HG02642 (cell line): ENCODE data around the gene EXOC3.

Experiments used
- ATAC-seq: cut with Tn5 transposase; IDR thresholded peaks from one replicate; pipeline ENCODE4 v1.9.1; 2021; ENCODE audit warnings: mild to moderate bottlenecking; ENCODE audit not compliant: unreplicated experiment, poor library complexity

The EXOC3 gene

GRCh38 chr5:436641-436975 is 6.4 kb upstream of the EXOC3 start:
- ATAC-seq: no peak

GRCh38 chr5:437281-437771 is 5.7 kb upstream of the EXOC3 start:
- ATAC-seq: no peak

DNA sequence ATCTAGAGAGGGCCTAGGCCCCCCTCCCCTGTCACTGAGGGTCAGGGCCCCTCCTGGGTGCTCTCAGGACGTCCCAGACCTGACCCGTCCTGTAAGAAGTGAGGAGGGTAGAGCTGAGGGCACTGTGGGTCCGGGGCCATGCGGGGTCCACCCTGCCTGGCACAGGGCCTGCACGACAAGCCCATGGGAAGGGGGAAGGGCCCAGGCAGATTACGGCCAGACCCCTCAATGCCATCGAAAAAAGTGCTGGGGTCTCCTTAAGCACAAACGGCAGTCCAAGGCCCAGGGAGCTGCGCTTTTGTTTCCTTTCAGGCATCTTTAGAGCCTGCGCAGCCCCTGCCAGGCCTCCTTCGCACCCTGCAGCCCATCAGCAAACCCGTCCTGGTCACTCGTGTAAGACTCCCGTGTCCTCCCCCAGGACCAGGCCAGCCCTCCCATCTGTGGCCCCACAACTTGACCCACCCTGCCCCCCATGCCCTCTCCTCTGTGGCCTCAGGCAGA is 4.4 kb upstream of the EXOC3 start:
- no peak for ATAC-seq

GRCh38 chr5:439181-439580 is 3.8 kb upstream of the EXOC3 start:
- ATAC-seq: no peak

- ATAC-seq: no peak
These were observed 3.3 kb upstream of the EXOC3 start for GRCh38 chr5:439636-440035.

- ATAC-seq: no peak
These were observed 2.4 kb upstream of the EXOC3 start for GRCh38 chr5:440401-441201.

DNA sequence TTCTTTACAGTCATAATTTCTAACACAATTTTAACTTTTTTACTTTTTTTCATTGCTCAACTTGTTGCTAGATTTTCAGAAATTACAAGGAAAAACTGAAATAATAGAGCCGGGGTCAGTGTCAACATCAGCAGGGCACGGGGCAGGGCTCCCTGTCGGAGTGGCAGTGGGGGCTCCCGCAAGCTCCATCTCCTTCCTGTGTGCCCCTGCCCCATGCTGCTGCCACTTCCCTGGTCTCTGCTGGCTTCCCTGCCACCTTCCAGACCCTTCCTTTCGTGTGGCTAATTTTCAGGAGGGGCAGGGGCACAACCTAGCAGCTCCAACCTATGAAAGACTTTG is 1.0 kb upstream of the EXOC3 start:
- ATAC-seq: no peak

DNA sequence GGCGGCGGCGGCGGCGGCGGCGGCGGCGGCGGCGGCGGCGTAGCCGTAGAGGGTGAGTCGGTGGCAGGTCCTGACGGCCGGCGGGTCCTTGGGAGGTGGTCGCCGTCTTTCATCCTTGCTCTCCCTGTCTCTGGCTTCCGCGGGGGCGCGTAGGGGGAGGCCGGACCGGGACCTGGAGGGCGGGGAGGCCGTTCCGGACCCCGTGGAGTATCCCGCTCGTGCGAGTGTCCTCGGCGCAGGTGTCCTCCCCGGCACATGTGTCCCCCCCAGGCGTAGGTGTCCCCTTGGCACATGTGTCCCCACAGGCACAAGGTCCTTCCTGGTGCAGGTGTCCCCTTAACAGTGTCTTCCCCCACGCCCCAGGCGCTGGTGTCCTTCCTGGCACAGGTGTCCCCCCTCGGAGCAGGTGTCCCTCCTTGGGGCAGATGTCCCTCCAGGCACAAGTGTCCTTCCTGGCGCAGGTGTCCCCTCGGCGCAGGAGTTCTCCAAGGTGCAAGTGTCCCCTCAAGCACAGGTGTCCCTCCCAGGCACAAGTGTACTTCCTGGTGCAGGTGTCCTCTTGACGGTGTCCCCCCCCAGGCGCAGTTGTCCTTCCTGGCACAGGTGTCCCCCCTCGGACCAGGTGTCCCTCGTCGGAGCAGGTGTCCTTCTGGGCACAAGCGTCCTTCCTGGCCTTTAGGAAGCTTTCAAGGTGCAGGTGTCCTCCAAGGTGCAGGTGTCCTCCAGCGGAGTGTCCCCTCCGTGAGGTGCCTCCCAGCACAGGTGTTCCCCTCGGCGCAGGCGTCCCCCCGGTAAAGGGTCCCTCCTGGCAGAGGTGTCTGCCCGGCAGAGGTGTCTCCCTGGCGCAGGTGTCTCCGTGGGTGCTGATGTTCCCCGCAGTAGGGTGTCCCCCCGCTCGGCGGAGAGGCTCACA is 519 bp downstream of the EXOC3 start:
- ATAC-seq: peak; percentile 20

GRCh38 chr5:444226-444625 is 1.2 kb downstream of the EXOC3 start:
- no peak for ATAC-seq

- no peak for ATAC-seq
These were observed 2.6 kb downstream of the EXOC3 start for GRCh38 chr5:445591-445990.

DNA sequence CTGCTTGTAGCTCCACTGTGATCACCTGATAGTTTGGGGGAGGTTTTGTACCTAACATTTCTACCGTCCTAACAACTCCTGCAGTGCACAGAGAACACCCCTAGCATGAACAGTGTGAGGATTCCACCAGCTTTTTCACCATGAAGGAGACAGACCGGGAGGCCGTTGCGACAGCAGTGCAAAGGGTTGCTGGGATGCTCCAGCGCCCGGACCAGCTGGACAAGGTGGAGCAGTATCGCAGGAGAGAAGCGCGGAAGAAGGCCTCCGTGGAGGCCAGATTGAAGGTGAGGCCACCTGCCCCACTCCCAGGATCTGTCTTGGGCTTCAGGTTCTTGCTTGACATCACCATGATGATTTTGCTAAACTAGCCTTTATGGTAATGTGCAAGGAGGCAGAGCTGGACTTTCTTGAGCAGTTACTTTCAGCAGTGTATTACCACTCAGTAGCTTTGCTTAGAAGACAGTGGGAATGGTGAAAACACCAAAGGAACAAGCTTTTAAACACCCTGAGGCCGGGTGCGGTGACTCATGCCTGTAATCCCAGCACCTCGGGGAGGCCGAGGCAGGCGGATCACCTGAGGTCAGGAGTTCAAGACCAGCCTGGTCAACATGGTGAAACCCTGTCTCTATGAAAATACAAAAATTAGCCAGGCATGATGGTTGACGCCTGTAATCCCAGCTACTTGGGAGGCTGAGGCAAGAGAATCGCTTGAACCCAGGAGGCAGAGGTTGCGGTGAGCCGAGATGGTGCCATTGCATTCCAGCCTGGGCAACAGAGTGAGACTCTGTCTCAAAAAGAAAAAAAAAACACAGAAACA is 3.3 kb downstream of the EXOC3 start:
- ATAC-seq: no peak

- ATAC-seq: no peak
These were observed 3.9 kb downstream of the EXOC3 start for GRCh38 chr5:446883-447263.

DNA sequence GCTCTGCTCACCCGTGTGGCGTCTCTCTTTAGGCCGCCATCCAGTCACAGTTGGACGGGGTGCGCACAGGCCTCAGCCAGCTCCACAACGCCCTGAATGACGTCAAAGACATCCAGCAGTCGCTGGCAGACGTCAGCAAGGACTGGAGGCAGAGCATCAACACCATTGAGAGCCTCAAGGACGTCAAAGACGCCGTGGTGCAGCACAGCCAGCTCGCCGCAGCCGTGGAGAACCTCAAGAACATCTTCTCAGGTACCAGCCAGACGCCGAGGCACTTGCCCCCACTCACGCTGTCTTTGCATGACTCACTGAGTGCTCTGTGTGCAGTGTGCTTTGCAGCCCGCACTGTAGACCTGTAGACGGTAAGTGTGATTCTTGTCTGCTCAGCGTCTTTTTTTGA is 4.5 kb downstream of the EXOC3 start:
- ATAC-seq: no peak

DNA sequence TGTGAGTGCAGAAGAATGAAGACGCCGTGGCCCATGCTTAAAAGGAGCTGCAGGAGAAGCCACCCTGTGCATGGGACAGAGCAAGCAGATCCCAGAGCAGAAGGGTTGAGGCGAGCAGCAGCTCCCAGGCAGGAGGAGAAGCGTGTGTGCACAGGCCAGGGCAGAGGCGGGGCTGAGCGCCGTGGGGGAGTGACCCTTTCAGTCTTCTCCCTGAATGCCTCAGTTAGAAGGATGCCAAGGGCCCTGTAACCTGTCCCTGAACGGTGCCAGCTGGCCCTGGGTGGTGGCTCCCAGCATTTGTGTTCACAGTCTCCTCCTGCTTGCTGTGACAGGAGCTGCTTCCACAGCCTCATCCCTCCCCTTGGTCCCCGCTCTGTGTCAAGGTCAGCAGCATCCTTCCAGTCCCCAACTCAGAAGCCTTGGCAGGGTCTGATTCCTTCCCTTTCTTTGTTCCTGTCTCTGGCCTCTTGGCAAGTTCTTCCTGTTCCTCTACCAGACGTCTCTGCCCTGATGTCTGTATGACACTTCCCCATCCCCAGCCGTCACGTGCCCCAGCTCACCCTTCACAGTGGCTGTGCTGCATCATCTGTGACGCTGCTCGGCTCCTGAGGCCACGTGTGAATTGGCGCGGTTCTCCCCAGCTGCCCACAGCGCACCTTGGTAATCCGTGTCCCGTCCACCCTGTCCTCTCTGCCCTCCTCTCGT is 5.2 kb downstream of the EXOC3 start:
- ATAC-seq: no peak

GRCh38 chr5:448766-449090 is 5.8 kb downstream of the EXOC3 start:
- no peak for ATAC-seq

DNA sequence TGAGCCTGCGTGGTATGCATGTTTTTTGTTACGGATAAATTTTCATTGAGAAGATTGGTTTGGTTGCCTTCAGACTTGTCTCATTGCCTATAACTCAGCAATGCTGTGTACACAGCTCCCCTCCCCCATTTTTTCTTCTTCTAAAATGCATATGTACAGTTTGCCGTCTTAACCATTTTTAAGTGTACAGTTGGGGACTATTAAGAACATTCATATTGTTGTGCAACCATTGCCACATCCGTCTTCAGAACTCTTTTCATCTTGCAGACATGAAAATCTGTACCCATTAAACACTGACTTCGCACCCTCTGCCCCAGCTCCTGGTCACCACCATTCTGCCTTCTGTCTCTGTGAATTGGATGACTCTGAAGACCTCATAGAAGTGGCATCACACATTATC is 6.2 kb downstream of the EXOC3 start:
- ATAC-seq: no peak

GRCh38 chr5:451587-452458 is 8.8 kb downstream of the EXOC3 start:
- ATAC-seq: no peak

DNA sequence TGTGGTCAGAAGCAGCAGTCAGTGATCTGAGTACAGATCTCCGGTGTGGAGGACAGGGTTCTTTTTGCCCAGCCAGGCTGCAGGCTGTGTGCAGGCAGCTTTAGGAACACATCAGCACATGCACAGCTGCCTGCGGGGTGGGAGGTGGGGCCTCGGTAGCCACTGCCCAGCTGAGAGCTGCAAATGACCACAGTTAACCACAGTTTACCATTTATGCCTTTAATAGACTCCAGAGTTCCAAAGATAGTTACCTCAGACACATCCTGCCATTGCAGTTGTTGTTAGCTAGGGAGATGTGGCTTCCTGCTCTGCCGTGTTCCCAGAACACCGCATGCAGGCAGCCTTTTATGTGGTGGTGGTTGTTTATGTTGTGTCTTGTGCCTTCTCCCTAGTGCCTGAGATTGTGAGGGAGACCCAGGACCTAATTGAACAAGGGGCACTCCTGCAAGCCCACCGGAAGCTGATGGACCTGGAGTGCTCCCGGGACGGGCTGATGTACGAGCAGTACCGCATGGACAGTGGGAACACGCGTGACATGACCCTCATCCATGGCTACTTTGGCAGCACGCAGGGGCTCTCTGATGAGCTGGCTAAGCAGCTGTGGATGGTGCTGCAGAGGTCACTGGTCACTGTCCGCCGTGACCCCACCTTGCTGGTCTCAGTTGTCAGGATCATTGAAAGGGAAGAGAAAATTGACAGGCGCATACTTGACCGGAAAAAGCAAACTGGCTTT is 10.2 kb downstream of the EXOC3 start:
- ATAC-seq: no peak
